Common myeloid progenitor, CD34-positive (primary cell): Measurements from ENCODE around the gene FTO.

Source experiments
- CTCF ChIA-PET: fragments of 350-600 bp; sonication (Branson Sonifier 250); formaldehyde crosslinking; loops from one replicate; lab custom pipeline; 2021; ENCODE audit warnings: antibody characterized with exemption; lab: Charles Lee
- POLR2A ChIA-PET: fragments of 350-600 bp; sonication (Branson Sonifier 250); formaldehyde crosslinking; loops from one replicate; lab custom pipeline; 2021; ENCODE audit warnings: antibody characterized with exemption; lab: Charles Lee
- DNase-seq, 3 donors: peaks; one replicate each; pipeline versions ENCODE4 v3.0.0 to v3.0.0-alpha.2; 2013
- H3K27ac ChIP-seq, 2 experiments: 1 replicate in 1 of 2; 2 replicates in 1 of 2; pipeline ENCODE4 v1.7.0; 2013; ENCODE audit warnings: inconsistent platforms in 2 of 2, low read length in 2 of 2, mild to moderate bottlenecking in 2 of 2, low read depth in 1 of 2, moderate library complexity in 1 of 2; ENCODE audit not compliant: severe bottlenecking in 2 of 2, insufficient read depth in 1 of 2, poor library complexity in 1 of 2
- H3K27me3 ChIP-seq, 5 experiments: replicated peaks in 2 of 5; 1 replicate in 3 of 5; 2 replicates in 2 of 5; pipeline versions ENCODE4 v1.6.1 to v1.7.0; 2013; ENCODE audit warnings: low read length in 4 of 5, mild to moderate bottlenecking in 2 of 5, moderate library complexity in 2 of 5, inconsistent platforms in 1 of 5; ENCODE audit not compliant: insufficient read depth in 5 of 5, control insufficient read depth in 4 of 5
- H3K36me3 ChIP-seq, 4 experiments: 1 replicate in 2 of 4; 2 replicates in 2 of 4; pipeline versions ENCODE4 v1.6.1 to v1.7.0; 2013; ENCODE audit warnings: low read length in 3 of 4, control low read depth in 1 of 4, mild to moderate bottlenecking in 1 of 4; ENCODE audit not compliant: control insufficient read depth in 4 of 4, insufficient read depth in 4 of 4
- H3K4me1 ChIP-seq, 4 experiments: 1 replicate in 3 of 4; 2 replicates in 1 of 4; pipeline versions ENCODE4 v1.6.1 to v1.7.1; 2013; ENCODE audit warnings: low read length in 3 of 4, mild to moderate bottlenecking in 3 of 4, control low read depth in 1 of 4, inconsistent platforms in 1 of 4, moderate library complexity in 1 of 4; ENCODE audit not compliant: control insufficient read depth in 4 of 4, insufficient read depth in 4 of 4; ENCODE audit errors: control extremely low read depth in 1 of 4
- H3K4me3 ChIP-seq, 7 experiments: 1 replicate in 4 of 7; 2 replicates in 3 of 7; pipeline versions ENCODE4 v1.5.1 to v1.7.0; 2013; ENCODE audit warnings: mild to moderate bottlenecking in 7 of 7, low read length in 6 of 7, moderate library complexity in 6 of 7, inconsistent platforms in 2 of 7, low read depth in 2 of 7, control low read depth in 1 of 7; ENCODE audit not compliant: insufficient read depth in 4 of 7, control insufficient read depth in 1 of 7; ENCODE audit errors: extremely low read depth in 1 of 7
- H3K9me3 ChIP-seq, 5 experiments: 1 replicate in 4 of 5; 2 replicates in 1 of 5; pipeline versions ENCODE4 v1.6.1 to v1.7.1; 2013; ENCODE audit warnings: low read length in 4 of 5, mild to moderate bottlenecking in 2 of 5, inconsistent platforms in 1 of 5, low read depth in 1 of 5, moderate library complexity in 1 of 5; ENCODE audit not compliant: control insufficient read depth in 4 of 5, insufficient read depth in 2 of 5; ENCODE audit errors: control extremely low read depth in 1 of 5
- WGBS: methylation state at CpG from one replicate; pipeline ENCODE4 v1.1.5; 2013; ENCODE audit not compliant: insufficient coverage; 5-methylcytosine and 5-hydroxymethylcytosine counted together

The FTO gene

DNA sequence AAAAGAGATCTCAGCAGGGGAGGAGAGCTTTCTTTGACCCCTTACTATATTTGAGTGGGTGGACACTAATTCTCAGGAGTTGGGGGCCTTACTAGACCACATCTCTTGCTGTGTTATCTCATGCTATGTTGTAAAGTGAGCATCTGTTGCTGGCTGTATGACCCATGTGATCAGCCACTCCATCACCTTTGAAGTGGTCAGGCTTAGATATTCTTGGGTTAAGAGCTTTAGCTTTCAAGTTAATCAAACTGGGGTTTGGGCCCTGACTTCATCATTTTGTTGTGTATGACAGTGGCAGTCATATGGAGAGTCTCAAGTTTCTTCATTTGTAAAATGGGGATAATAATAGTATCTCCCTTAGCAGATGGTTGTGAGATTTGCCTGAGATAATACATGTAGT is 201.1 kb downstream of the FTO start:
- H3K36me3 ChIP-seq, result peaks cover 0 to 4% (median 0%) of the 10 kb centered on the region in 4 experiments
- no peaks in the 10 kb centered on the region for H3K27me3 ChIP-seq
- H3K4me3 ChIP-seq, result no peak overlapping the region
- H3K27ac ChIP-seq, result no peak overlapping the region
- ChIA-PET CTCF (no interaction called here), POLR2A (no interaction called here)
- H3K4me1 ChIP-seq, result no peaks in the 10 kb centered on the region
- no peak for DNase-seq
- no peaks in the 10 kb centered on the region for H3K9me3 ChIP-seq

- Histone ChIP-seq H3K9me3 (no peaks in the 10 kb centered on the region), H3K27ac (no peak overlapping the region), H3K27me3 (no peaks in the 10 kb centered on the region), H3K4me1 (peaks cover 0 to 8% (median 0%) of the 10 kb centered on the region in 4 experiments), H3K4me3 (no peak overlapping the region), H3K36me3 (peaks cover 0 to 4% (median 0%) of the 10 kb centered on the region in 4 experiments)
- WGBS, result 100% methylated on average over 3 of the region's 3 CpGs
- DNase-seq, result no peak
- CTCF ChIA-PET, result no interaction called here
- POLR2A ChIA-PET, result no interaction called here
These were observed 204.8 kb downstream of the FTO start for GRCh38 chr16:53908731-53909130.

DNA sequence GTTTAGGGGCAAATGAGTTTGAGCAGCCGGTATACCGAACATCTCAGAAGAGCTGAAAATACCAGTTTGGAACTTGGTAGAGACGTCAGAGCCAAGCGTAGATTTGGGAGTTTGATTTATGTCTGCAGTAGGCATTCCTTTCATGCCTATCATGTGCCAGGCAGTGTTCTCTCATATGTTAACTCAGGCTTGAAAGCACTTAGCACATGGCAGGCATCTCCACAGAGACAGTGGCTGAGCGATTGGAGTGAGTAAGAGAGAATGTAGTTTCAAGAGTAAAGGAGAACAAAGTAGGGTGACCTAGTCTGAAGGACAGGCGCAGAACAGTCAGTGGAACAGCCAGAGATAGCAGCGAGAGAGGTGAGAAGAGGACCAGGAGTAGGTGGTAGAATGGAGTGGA is 207.0 kb downstream of the FTO start:
- H3K4me3 ChIP-seq, result no peak overlapping the region
- H3K36me3 ChIP-seq, result no peaks in the 10 kb centered on the region
- H3K27ac ChIP-seq, result no peak overlapping the region
- no peak for DNase-seq
- H3K4me1 ChIP-seq, result peaks cover 0 to 10% (median 3%) of the 10 kb centered on the region in 4 experiments
- CTCF ChIA-PET, result no interaction called here
- 100% methylated on average over 6 of the region's 7 CpGs for WGBS
- H3K27me3 ChIP-seq, result no peaks in the 10 kb centered on the region
- POLR2A ChIA-PET, result no interaction called here
- H3K9me3 ChIP-seq, result no peaks in the 10 kb centered on the region

DNA sequence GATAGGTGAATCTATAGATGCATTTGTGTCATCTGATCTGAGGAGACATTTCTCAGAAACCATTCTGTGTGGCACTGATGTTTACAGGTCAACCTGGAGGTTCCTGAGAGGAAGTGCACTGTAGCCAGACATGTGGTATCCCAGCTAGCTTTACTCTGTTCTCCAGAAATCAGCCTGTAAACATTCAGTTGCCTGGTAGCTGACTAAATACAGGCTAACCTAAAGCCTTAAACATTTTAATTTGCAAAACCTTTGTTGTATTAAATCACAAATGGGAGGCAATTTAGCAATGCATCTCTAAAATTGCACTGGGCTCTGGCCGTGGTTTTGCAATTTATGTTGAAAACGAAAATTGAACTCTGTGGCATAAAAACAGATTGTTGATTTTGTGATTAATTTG is 207.6 kb downstream of the FTO start:
- no peaks in the 10 kb centered on the region for H3K27me3 ChIP-seq
- no peak overlapping the region for H3K27ac ChIP-seq
- H3K9me3 ChIP-seq, result no peaks in the 10 kb centered on the region
- peaks cover 0 to 10% (median 3%) of the 10 kb centered on the region in 4 experiments for H3K4me1 ChIP-seq
- CTCF ChIA-PET, result no interaction called here
- WGBS, result 90% methylated on average over 2 of the region's 2 CpGs
- POLR2A ChIA-PET, result no interaction called here
- no peak overlapping the region for H3K4me3 ChIP-seq
- DNase-seq, result peak in 1 of 3 donors; percentile 7
- H3K36me3 ChIP-seq, result no peaks in the 10 kb centered on the region

DNA sequence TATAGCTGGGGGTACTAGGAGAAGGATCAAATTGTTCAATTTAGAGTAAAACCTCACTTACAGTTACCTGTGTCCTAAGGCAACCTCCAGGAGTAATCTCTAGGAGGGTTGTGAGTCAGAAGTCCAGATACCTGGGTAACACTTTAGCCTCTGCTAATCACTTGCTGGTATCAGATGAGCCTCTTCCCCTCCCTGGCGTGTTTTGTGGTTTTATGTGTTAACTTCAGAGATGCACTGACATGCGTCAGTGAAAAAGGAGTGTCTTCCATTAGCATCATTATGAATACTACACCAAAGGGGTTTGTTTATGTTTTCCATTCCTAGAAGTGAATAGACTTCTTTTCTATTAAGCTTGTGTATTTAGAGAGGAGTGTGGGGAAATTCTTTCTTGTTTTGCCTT is 208.2 kb downstream of the FTO start:
- Histone ChIP-seq H3K4me3 (no peak overlapping the region), H3K4me1 (peaks cover 0 to 10% (median 3%) of the 10 kb centered on the region in 4 experiments), H3K9me3 (no peaks in the 10 kb centered on the region), H3K36me3 (no peaks in the 10 kb centered on the region), H3K27me3 (no peaks in the 10 kb centered on the region), H3K27ac (no peak overlapping the region)
- ChIA-PET POLR2A (no interaction called here), CTCF (no interaction called here)
- peak in 1 of 3 donors; percentile 4 for DNase-seq
- no CpG with 5 or more reads among the region's 2 CpGs for WGBS

DNA sequence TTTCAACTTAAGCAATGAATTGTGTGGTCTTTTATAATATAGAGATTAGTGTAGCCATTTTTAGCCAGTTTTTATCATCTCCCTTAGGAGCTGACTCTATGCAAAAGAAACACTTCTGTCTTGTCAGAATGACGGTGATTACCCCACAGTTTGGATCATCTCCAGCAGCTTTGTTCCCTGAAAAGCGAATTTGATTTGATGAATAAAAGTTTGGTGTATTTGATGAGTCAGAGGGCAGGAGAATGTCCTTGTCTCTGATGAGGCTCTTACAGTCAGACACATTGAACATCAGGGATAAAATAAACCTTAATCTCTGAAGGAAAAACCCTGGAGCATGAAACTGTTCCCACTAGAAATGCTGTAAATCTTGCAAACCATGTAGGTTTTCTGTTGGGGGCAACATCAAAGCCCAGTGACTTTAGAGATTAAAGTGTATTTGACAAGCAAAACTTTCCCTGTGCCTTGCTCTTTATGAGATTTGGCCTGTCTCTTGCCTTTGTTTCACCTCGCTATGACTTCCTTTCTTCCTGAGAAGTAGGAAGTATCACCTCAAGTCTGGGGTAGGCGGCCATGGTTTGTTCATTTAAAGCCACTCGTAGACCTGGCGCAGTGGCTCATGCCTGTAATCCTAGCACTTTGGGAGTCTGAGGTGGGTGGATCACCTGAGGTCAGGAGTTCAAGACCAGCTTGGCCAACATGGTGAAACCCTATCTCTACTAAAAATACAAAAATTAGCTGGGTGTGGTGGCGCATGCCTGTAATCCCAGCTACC is 209.3 kb downstream of the FTO start:
- ChIA-PET CTCF (no interaction called here), POLR2A (no interaction called here)

DNA sequence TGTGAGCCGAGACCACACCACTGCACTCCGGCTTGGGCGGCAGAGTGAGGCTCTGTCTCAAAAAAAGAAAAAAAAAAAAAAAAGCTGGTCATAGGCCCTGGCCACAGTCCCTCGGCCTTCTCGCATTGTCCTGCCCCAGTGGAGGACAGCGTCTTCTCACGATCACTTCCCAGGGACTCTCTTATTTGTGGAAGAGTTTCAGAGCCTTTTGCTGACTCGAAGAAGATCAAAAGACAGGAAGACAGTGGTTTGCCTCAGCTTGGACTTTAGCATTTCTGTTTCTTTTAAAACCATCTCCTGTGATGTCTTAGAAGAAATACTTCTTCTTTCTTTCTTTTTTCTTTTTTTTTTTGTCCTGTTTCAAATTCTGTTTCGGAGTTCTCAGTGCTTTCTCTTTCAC is 210.0 kb downstream of the FTO start:
- peaks cover 0 to 10% (median 3%) of the 10 kb centered on the region in 4 experiments for H3K4me1 ChIP-seq
- 77% methylated on average over 6 of the region's 9 CpGs for WGBS
- no peak overlapping the region for H3K27ac ChIP-seq
- H3K27me3 ChIP-seq, result no peaks in the 10 kb centered on the region
- ChIA-PET POLR2A (no interaction called here), CTCF (no interaction called here)
- peaks cover 0 to 2% (median 0%) of the 10 kb centered on the region in 4 experiments for H3K36me3 ChIP-seq
- H3K4me3 ChIP-seq, result no peak overlapping the region
- no peaks in the 10 kb centered on the region for H3K9me3 ChIP-seq
- no peak for DNase-seq

More for the DNA sequence above, 209.3 kb downstream of the FTO start:
- Histone ChIP-seq H3K36me3 (no peaks in the 10 kb centered on the region), H3K4me1 (peaks cover 0 to 10% (median 3%) of the 10 kb centered on the region in 4 experiments), H3K27ac (no peak overlapping the region), H3K4me3 (no peak overlapping the region), H3K9me3 (no peaks in the 10 kb centered on the region), H3K27me3 (no peaks in the 10 kb centered on the region)
- DNase-seq, result no peak
- 80% methylated on average over 3 of the region's 7 CpGs for WGBS
